GM21423 (cell line): Measurements from ENCODE around the gene SPRR2A.
"Not testable (repeated sequence)": the region's sequence is repeated elsewhere in the genome, so short reads cannot be mapped to it uniquely, and the experiment has no call there.

Source experiments
- ATAC-seq: cut with Tn5 transposase; IDR thresholded peaks from one replicate; pipeline ENCODE4 v1.9.1; 2021; ENCODE audit warnings: mild to moderate bottlenecking, moderate library complexity; ENCODE audit not compliant: unreplicated experiment

Gene SPRR2A

GRCh38 chr1:153057375-153057774, at the start of gene SPRR2A:
Gene SPRR2A, minus strand, starts transcription at chr1:153057512. Its CDS starts 777 bp downstream, at chr1:153056735.
- ATAC-seq: no peak

- no peak for ATAC-seq
Observed at GRCh38 chr1:153100245-153100644, 42.9 kb upstream of the SPRR2A start.

- ATAC-seq: no peak
Observed at GRCh38 chr1:153099461-153100045, 42.2 kb upstream of the SPRR2A start.

GRCh38 chr1:153095764-153096163, 38.5 kb upstream of the SPRR2A start:
- ATAC-seq: no peak

GRCh38 chr1:153094426-153094825, 37.1 kb upstream of the SPRR2A start, which contains the start of gene SPRR2E:
Gene SPRR2E, minus strand, starts transcription at chr1:153094526. Its CDS starts 775 bp downstream, at chr1:153093751.
- no peak for ATAC-seq

DNA sequence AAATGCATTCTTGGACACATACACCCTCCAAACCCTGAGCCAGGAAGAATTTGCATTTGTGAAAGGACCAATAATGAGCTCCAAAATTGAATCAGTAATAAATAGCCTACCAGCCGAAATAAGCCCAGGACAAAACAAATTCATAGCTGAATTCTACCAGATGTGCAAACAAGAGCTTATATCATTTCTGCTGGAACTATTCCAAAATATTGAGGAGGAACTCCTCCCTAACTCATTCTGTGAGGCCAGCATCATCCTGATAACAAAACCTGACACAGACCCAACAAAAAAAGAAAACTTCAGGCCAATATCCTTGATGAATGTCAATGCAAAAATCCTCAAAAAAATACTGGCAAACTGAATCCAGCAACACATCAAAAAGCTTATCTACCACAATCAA, 30.3 kb upstream of the SPRR2A start:
- ATAC-seq: no peak

- ATAC-seq: no peak
Observed at GRCh38 chr1:153081736-153082135, 24.4 kb upstream of the SPRR2A start.

GRCh38 chr1:153072806-153073726, 15.8 kb upstream of the SPRR2A start:
- no peak for ATAC-seq

DNA sequence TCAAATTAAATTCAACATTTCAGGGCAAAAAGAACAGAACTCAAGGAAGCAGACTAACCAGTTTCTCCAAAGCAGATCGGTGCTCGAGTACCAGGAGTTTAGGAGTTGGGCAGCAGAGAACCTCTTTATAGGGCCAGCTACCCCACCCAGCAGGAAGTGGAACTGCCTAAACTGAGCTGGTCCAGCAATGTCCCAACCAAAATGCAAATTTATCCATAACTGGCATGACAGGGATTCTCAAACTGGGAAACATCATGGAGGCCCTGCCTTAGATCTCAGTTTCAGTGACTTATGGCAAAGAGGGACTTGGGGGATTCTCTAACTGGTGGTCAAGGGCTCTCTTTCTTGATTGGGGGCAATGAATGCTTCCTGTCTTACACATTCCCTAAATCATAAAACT, 14.2 kb upstream of the SPRR2A start, which contains the start of gene SPRR2B:
SPRR2B (minus strand) TSS at position 101 of the 400 bp plus-strand sequence. CDS start 772 bp downstream, outside the sequence.
- no peak for ATAC-seq

GRCh38 chr1:153070243-153070642, 12.9 kb upstream of the SPRR2A start:
- ATAC-seq: no peak

DNA sequence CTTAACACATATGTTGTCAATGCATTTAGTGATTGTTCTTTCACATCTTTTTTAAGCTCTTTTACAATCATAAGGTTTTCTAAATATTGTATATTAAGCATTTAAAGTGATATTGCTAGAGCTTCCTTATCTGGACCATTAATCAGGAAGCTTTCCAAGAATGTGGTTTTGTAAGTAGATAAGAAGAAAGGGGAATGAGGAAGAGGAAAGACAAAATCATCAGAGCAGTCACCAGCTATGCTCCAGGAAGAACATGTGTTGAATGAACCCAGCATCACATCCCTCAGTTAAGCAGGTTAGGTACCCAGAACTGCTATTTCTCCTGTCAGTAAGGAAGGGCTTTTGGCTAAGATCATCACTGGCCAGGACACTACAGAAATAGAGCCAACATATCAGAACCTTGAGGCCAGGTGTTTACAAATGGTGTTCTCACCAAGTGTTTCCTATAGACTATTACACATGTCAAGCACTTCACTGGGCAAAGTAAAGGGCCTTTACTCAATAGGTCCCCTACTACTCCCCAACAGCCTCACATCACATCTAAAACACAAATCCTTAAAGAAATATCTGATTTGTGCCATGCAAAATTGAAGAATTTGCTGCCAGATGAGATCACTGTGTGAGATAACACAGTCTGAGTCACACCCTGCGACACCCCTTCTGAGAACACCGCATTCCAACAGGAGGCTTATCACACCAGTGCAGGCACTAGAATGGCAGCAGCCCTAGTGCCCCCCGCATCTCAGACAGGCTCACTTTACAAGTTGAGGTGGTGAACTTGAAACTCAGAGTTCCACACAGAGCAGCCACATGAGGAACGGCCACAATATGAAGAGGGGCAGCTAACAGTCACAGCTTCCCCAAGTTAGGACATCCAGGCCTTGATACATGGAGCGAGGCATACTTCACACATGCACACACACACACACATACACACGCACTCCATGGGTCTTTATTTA, 1.8 kb upstream of the SPRR2A start:
- no peak for ATAC-seq

- no peak for ATAC-seq
Observed at GRCh38 chr1:153058154-153058553, 842 bp upstream of the SPRR2A start.

DNA sequence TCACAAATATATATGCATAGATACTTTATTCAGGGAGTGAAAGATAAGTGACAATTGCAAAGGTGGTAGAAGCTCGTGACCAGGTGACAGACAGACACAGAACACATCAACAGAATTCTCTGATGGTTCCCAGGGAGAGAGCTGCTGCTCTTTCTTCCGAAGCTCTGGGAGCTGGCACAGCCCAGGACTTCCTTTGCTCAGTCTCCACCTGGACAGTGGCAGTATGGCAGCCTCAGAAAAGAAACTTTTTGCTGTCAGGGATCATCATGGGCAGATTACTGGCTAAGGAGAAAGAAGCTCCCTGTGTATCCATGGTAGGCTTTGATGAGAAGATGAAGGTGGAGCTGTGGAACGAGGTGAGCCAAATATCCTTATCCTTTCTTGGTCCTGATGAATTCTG, 1.2 kb downstream of the SPRR2A start:
- not testable (repeated sequence) for ATAC-seq

GRCh38 chr1:153049211-153049610, 8.1 kb downstream of the SPRR2A start:
- no peak for ATAC-seq

- ATAC-seq: no peak
Observed at GRCh38 chr1:153040950-153041631, 16.2 kb downstream of the SPRR2A start, which contains the start of gene SPRR2D. Gene SPRR2D, minus strand, starts transcription at chr1:153041120. Its CDS starts 774 bp downstream, at chr1:153040346.

- ATAC-seq: no peak
Observed at GRCh38 chr1:153035211-153035610, 22.1 kb downstream of the SPRR2A start.

- ATAC-seq: no peak
Observed at GRCh38 chr1:153032677-153033308, 24.5 kb downstream of the SPRR2A start.

DNA sequence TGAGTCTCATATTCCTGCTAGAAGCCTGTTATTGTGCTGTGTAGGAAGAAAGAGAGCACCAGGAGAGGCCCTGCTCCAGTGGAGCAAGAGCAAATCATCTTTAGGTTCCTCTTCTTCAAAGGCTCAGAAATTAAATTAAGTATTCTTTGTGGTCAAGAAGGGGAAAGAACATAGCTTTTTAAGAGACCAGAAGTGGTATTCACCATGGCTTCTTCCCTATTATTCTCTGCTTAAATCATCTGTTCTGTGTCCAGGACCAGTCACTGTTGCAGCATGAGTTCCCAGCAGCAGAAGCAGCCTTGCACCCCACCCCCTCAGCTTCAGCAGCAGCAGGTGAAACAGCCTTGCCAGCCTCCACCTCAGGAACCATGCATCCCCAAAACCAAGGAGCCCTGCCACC, 25.2 kb downstream of the SPRR2A start:
- no peak for ATAC-seq

GRCh38 chr1:153030895-153031294, 26.4 kb downstream of the SPRR2A start, which contains the start of gene SPRR1B:
Gene SPRR1B, plus strand, starts transcription at chr1:153031203. Its CDS starts 1,143 bp downstream, at chr1:153032346.
- no peak for ATAC-seq

GRCh38 chr1:153028766-153029165, 28.5 kb downstream of the SPRR2A start:
- no peak for ATAC-seq
